ENCODE measurements around the gene CUBN. TPM values are rescaled to one million over a fixed set of nuclear protein-coding genes. Genes with fewer than 3 reads are reported as not detected.

CUBN gene
- total RNA-seq, 2 donors from 2014 or later = 1.3 to 9.7 TPM

GRCh38 chr10:17060289-17060688, 69.3 kb downstream of the CUBN start:
- H3K27me3 ChIP-seq (replicated peaks; ENCODE audit: insufficient read depth) = no peaks in the 10 kb centered on the region
- no peaks in the 10 kb centered on the region for H3K4me1 ChIP-seq (replicated peaks)
- 82% methylated on average over 6 of the region's 6 CpGs for WGBS
- H3K36me3 ChIP-seq = no peaks in the 10 kb centered on the region
- no peak for DNase-seq (ENCODE audit: low spot score)
- no peaks in the 10 kb centered on the region for H3K9me3 ChIP-seq
- H3K27ac ChIP-seq = no peak overlapping the region
- intact Hi-C loops (cut with DNase I) = no loop called here
- no peak for TF ChIP-seq POLR2AphosphoS5 (IDR thresholded peaks at IDR 0.05)
- TF ChIP-seq, protein P1, sequence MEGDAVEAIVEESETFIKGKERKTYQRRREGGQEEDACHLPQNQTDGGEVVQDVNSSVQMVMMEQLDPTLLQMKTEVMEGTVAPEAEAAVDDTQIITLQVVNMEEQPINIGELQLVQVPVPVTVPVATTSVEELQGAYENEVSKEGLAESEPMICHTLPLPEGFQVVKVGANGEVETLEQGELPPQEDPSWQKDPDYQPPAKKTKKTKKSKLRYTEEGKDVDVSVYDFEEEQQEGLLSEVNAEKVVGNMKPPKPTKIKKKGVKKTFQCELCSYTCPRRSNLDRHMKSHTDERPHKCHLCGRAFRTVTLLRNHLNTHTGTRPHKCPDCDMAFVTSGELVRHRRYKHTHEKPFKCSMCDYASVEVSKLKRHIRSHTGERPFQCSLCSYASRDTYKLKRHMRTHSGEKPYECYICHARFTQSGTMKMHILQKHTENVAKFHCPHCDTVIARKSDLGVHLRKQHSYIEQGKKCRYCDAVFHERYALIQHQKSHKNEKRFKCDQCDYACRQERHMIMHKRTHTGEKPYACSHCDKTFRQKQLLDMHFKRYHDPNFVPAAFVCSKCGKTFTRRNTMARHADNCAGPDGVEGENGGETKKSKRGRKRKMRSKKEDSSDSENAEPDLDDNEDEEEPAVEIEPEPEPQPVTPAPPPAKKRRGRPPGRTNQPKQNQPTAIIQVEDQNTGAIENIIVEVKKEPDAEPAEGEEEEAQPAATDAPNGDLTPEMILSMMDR (IDR thresholded peaks at IDR 0.05) = no peak
- TF ChIP-seq POLR2A (IDR thresholded peaks at IDR 0.05) = no peak
- H3K4me3 ChIP-seq = no peak overlapping the region

- no peak for TF ChIP-seq POLR2AphosphoS5 (IDR thresholded peaks at IDR 0.05)
- TF ChIP-seq, protein P1 (IDR thresholded peaks at IDR 0.05) = no peak
- TF ChIP-seq POLR2A (IDR thresholded peaks at IDR 0.05) = no peak
Measured at GRCh38 chr10:17059197-17059688, 70.4 kb downstream of the CUBN start.

DNA sequence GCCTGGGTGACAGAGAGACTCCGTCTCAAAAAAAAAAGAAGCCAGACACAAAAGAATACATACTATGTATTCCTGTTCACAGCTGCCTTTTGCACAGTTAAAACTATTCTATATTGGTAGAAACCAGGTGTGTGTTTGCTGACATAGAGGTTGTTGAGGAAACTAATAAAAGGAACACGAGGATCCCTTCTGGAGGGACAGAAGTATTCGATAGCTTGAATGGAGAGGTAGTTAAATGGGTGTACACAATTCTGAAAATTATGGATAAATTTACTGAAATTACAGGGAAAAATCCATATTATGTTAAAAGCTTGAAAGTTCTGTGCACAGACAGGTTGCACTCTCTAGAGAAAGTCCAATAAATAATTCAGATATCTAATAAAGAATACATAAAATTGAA, 71.5 kb downstream of the CUBN start:
- TF ChIP-seq, protein P1 (IDR thresholded peaks at IDR 0.05) = no peak
- TF ChIP-seq POLR2AphosphoS5 (IDR thresholded peaks at IDR 0.05) (no peak), POLR2A (IDR thresholded peaks at IDR 0.05) (no peak)
- H3K27me3 ChIP-seq (replicated peaks; ENCODE audit: insufficient read depth) = no peaks in the 10 kb centered on the region
- intact Hi-C loops (cut with DNase I) = no loop called here
- H3K36me3 ChIP-seq = no peaks in the 10 kb centered on the region
- H3K4me3 ChIP-seq = no peak overlapping the region
- 54% methylated on average over 3 of the region's 3 CpGs for WGBS
- H3K4me1 ChIP-seq (replicated peaks) = no peaks in the 10 kb centered on the region
- H3K27ac ChIP-seq = no peak overlapping the region
- H3K9me3 ChIP-seq = no peaks in the 10 kb centered on the region
- DNase-seq (ENCODE audit: low spot score) = no peak

More at GRCh38 chr10:17059197-17059688, 70.4 kb downstream of the CUBN start:
- Histone ChIP-seq H3K27me3 (replicated peaks; ENCODE audit: insufficient read depth) (no peaks in the 10 kb centered on the region), H3K36me3 (no peaks in the 10 kb centered on the region), H3K4me1 (replicated peaks) (no peaks in the 10 kb centered on the region), H3K9me3 (no peaks in the 10 kb centered on the region), H3K4me3 (no peak overlapping the region), H3K27ac (no peak overlapping the region)
- intact Hi-C loops (cut with DNase I) = no loop called here
- no peak for DNase-seq (ENCODE audit: low spot score)

GRCh38 chr10:17056781-17057428, 72.7 kb downstream of the CUBN start:
- intact Hi-C loops (cut with DNase I) = no loop called here
- H3K27ac ChIP-seq = no peak overlapping the region
- H3K4me1 ChIP-seq (replicated peaks) = no peaks in the 10 kb centered on the region
- H3K9me3 ChIP-seq = no peaks in the 10 kb centered on the region
- H3K36me3 ChIP-seq = no peaks in the 10 kb centered on the region
- H3K27me3 ChIP-seq (replicated peaks; ENCODE audit: insufficient read depth) = no peaks in the 10 kb centered on the region
- no peak for DNase-seq (ENCODE audit: low spot score)
- no peak overlapping the region for H3K4me3 ChIP-seq
- no peak for TF ChIP-seq POLR2A (IDR thresholded peaks at IDR 0.05)
- TF ChIP-seq, protein P1 (IDR thresholded peaks at IDR 0.05) = no peak
- 78% methylated on average over 6 of the region's 6 CpGs for WGBS

- H3K27ac ChIP-seq = no peak overlapping the region
- intact Hi-C loops (cut with DNase I) = no loop called here
- no peaks in the 10 kb centered on the region for H3K36me3 ChIP-seq
- H3K27me3 ChIP-seq (replicated peaks; ENCODE audit: insufficient read depth) = no peaks in the 10 kb centered on the region
- no peaks in the 10 kb centered on the region for H3K4me1 ChIP-seq (replicated peaks)
- H3K9me3 ChIP-seq = no peaks in the 10 kb centered on the region
- no peak for TF ChIP-seq POLR2AphosphoS5 (IDR thresholded peaks at IDR 0.05)
- no peak for TF ChIP-seq POLR2A (IDR thresholded peaks at IDR 0.05)
- TF ChIP-seq, protein P1 (IDR thresholded peaks at IDR 0.05) = no peak
- 89% methylated on average over 3 of the region's 3 CpGs for WGBS
- H3K4me3 ChIP-seq = no peak overlapping the region
- no peak for DNase-seq (ENCODE audit: low spot score)
Measured at GRCh38 chr10:17053513-17053912, 76.1 kb downstream of the CUBN start.

All from prostate gland (tissue), 2 donors.